ENCODE measurements around the gene MARK2.

Gene MARK2

GRCh38 chr11:63838678-63839507, at the start of gene MARK2:
MARK2 (plus strand) TSS chr11:63839110; CDS start chr11:63839507, 397 bp downstream.
- TF ChIP-seq CTCF (IDR thresholded peaks at IDR 0.05; ENCODE audit: borderline replicate concordance, insufficient read depth, low read depth, low read length) = no peak
- peak within 1 kb of the TSS; percentile 97 for H3K4me3 ChIP-seq (ENCODE audit: low read depth, low read length)

- no peak for TF ChIP-seq CTCF (IDR thresholded peaks at IDR 0.05; ENCODE audit: borderline replicate concordance, insufficient read depth, low read depth, low read length)
- H3K4me3 ChIP-seq (ENCODE audit: low read depth, low read length) = no peak overlapping the region
These were observed 47.3 kb upstream of the MARK2 start for GRCh38 chr11:63791495-63792167.

GRCh38 chr11:63793161-63793560, 45.7 kb upstream of the MARK2 start:
- no peak for TF ChIP-seq CTCF (IDR thresholded peaks at IDR 0.05; ENCODE audit: borderline replicate concordance, insufficient read depth, low read depth, low read length)
- H3K4me3 ChIP-seq (ENCODE audit: low read depth, low read length) = no peak overlapping the region

- no peak overlapping the region for H3K4me3 ChIP-seq (ENCODE audit: low read depth, low read length)
- TF ChIP-seq CTCF (IDR thresholded peaks at IDR 0.05; ENCODE audit: borderline replicate concordance, insufficient read depth, low read depth, low read length) = no peak
These were observed 43.8 kb upstream of the MARK2 start for GRCh38 chr11:63795066-63795465.

GRCh38 chr11:63800921-63801320, 38.0 kb upstream of the MARK2 start:
- no peak overlapping the region for H3K4me3 ChIP-seq (ENCODE audit: low read depth, low read length)
- no peak for TF ChIP-seq CTCF (IDR thresholded peaks at IDR 0.05; ENCODE audit: borderline replicate concordance, insufficient read depth, low read depth, low read length)

- no peak for TF ChIP-seq CTCF (IDR thresholded peaks at IDR 0.05; ENCODE audit: borderline replicate concordance, insufficient read depth, low read depth, low read length)
- no peak overlapping the region for H3K4me3 ChIP-seq (ENCODE audit: low read depth, low read length)
These were observed 36.1 kb upstream of the MARK2 start for GRCh38 chr11:63802637-63803414.

All from GM12875 (cell line).